GM12892 (cell line): ENCODE data around the gene C8A.

ENCODE experiments used
- POLR2A ChIP-seq: IDR thresholded peaks from 2 replicates; pipeline ENCODE4 v1.6.1; 2011; ENCODE audit warnings: low read depth, low read length, control low read depth
- TAF1 ChIP-seq: IDR thresholded peaks from 2 replicates; pipeline ENCODE4 v1.6.1; 2011; ENCODE audit warnings: low read depth, mild to moderate bottlenecking, control low read depth, low read length, borderline replicate concordance

- TF ChIP-seq POLR2A (no peak), TAF1 (no peak)
Observed at GRCh38 chr1:56849750-56850149, 4.8 kb upstream of the C8A start.
